KOPT-K1 (cell line): ENCODE measurements around the gene CPNE5.

Experiments used
- H3K27ac ChIP-seq: fragments of 200-600 bp; sonication (generic); 2 replicates; pipeline ENCODE4 v1.5.1; 2016; ENCODE audit warnings: antibody characterized with exemption, mild to moderate bottlenecking, low read depth, low read length; ENCODE audit not compliant: poor library complexity, severe bottlenecking
- H3K36me3 ChIP-seq: fragments of 200-600 bp; sonication (generic); 2 replicates; pipeline ENCODE4 v1.5.1; 2017; ENCODE audit warnings: antibody characterized with exemption, mild to moderate bottlenecking, low read length, moderate library complexity; ENCODE audit not compliant: insufficient read depth
- H3K9me3 ChIP-seq: fragments of 200-600 bp; sonication (generic); 2 replicates; pipeline ENCODE4 v1.5.1; 2017; ENCODE audit warnings: antibody characterized with exemption, low read length, mild to moderate bottlenecking; ENCODE audit not compliant: insufficient read depth, poor library complexity, severe bottlenecking

The CPNE5 gene

GRCh38 chr6:36832313-36832712, 6.9 kb downstream of the CPNE5 start:
- Histone ChIP-seq H3K9me3 (no peaks in the 10 kb centered on the region), H3K27ac (no peak overlapping the region), H3K36me3 (no peaks in the 10 kb centered on the region)

GRCh38 chr6:36830577-36830976, 8.7 kb downstream of the CPNE5 start:
- H3K9me3 ChIP-seq = no peaks in the 10 kb centered on the region
- H3K36me3 ChIP-seq = no peaks in the 10 kb centered on the region
- H3K27ac ChIP-seq = no peak overlapping the region

GRCh38 chr6:36829919-36830544, 9.2 kb downstream of the CPNE5 start:
- H3K27ac ChIP-seq = no peak overlapping the region
- no peaks in the 10 kb centered on the region for H3K9me3 ChIP-seq
- no peaks in the 10 kb centered on the region for H3K36me3 ChIP-seq

GRCh38 chr6:36827261-36828079, 11.8 kb downstream of the CPNE5 start:
- H3K36me3 ChIP-seq = no peaks in the 10 kb centered on the region
- no peak overlapping the region for H3K27ac ChIP-seq
- H3K9me3 ChIP-seq = no peaks in the 10 kb centered on the region

- no peak overlapping the region for H3K27ac ChIP-seq
- H3K36me3 ChIP-seq = no peaks in the 10 kb centered on the region
- no peaks in the 10 kb centered on the region for H3K9me3 ChIP-seq
Measured at GRCh38 chr6:36826520-36827227, 12.6 kb downstream of the CPNE5 start.

GRCh38 chr6:36825994-36826393, 13.2 kb downstream of the CPNE5 start:
- H3K9me3 ChIP-seq = no peaks in the 10 kb centered on the region
- no peak overlapping the region for H3K27ac ChIP-seq
- no peaks in the 10 kb centered on the region for H3K36me3 ChIP-seq

GRCh38 chr6:36825452-36825851, 13.8 kb downstream of the CPNE5 start:
- H3K27ac ChIP-seq = no peak overlapping the region
- no peaks in the 10 kb centered on the region for H3K36me3 ChIP-seq
- H3K9me3 ChIP-seq = no peaks in the 10 kb centered on the region

- no peaks in the 10 kb centered on the region for H3K36me3 ChIP-seq
- H3K27ac ChIP-seq = no peak overlapping the region
- no peaks in the 10 kb centered on the region for H3K9me3 ChIP-seq
Measured at GRCh38 chr6:36824253-36824652, 15.0 kb downstream of the CPNE5 start.

- H3K9me3 ChIP-seq = no peaks in the 10 kb centered on the region
- H3K27ac ChIP-seq = no peak overlapping the region
- H3K36me3 ChIP-seq = no peaks in the 10 kb centered on the region
Measured at GRCh38 chr6:36823421-36824096, 15.7 kb downstream of the CPNE5 start.

- H3K27ac ChIP-seq = no peak overlapping the region
- H3K9me3 ChIP-seq = no peaks in the 10 kb centered on the region
- H3K36me3 ChIP-seq = no peaks in the 10 kb centered on the region
Measured at GRCh38 chr6:36822506-36823269, 16.6 kb downstream of the CPNE5 start.

GRCh38 chr6:36821581-36822335, 17.5 kb downstream of the CPNE5 start:
- no peaks in the 10 kb centered on the region for H3K36me3 ChIP-seq
- H3K27ac ChIP-seq = no peak overlapping the region
- H3K9me3 ChIP-seq = no peaks in the 10 kb centered on the region

GRCh38 chr6:36820700-36821580, 18.3 kb downstream of the CPNE5 start:
- Histone ChIP-seq H3K36me3 (no peaks in the 10 kb centered on the region), H3K27ac (no peak overlapping the region), H3K9me3 (no peaks in the 10 kb centered on the region)

GRCh38 chr6:36818756-36819155, 20.5 kb downstream of the CPNE5 start:
- H3K9me3 ChIP-seq = no peaks in the 10 kb centered on the region
- H3K36me3 ChIP-seq = no peaks in the 10 kb centered on the region
- no peak overlapping the region for H3K27ac ChIP-seq
